ACHN (cell line): ENCODE measurements around the gene LILRA1.
"Not testable (repeated sequence)": the region's sequence is repeated elsewhere in the genome, so short reads cannot be mapped to it uniquely, and the experiment has no call there.

Experiments used
- DNase-seq: peaks from one replicate; pipeline ENCODE4 v3.0.0-alpha.2; 2015
- in situ Hi-C: cut with HindIII; loops from 2 replicates; pipeline ENCODE4 v1.10.0; 2017; ENCODE audit warnings: low sequenced_read_pairs, low pct_ligation_motif_present, low pct_unique_long_range_greater_than_20kb

The LILRA1 gene

DNA sequence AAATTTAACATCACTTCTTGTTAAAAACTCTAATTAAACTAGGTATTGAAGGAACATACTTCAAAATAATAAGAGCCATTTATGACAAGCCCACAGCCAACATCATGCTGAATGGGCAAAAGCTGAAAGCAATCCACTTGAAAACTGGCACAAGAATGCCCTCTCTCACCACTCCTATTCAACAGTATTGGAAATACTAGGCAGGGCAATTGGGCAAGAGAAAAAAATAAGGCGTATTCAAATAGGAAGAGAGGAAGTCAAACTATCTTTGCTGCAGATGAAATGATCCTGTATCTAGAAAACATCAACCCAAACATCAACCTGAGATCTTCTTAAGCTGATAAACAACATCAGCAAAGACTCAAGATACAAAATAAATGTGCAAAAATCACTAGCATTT, 21.3 kb downstream of the LILRA1 start:
- in situ Hi-C loops, result no loop called here
- DNase-seq, result no peak

DNA sequence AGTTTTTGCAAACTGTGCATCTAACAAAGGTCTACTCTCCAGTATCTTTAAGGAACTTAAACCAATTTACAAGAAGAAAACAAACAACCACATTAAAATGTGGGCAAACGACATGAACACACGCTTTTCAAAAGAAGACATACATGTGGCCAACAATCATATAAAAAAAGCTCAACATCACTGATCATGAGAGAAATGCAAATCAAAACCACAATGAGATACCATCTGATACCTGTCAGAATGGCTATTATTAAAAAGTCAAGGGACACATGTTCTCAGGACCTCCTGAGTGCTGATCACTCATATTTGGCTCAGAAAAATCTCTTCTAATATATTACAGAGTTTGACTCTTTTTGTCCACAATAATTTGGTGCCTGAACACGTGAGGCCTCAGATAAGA, 22.6 kb downstream of the LILRA1 start:
- no peak for DNase-seq
- in situ Hi-C loops, result no loop called here

DNA sequence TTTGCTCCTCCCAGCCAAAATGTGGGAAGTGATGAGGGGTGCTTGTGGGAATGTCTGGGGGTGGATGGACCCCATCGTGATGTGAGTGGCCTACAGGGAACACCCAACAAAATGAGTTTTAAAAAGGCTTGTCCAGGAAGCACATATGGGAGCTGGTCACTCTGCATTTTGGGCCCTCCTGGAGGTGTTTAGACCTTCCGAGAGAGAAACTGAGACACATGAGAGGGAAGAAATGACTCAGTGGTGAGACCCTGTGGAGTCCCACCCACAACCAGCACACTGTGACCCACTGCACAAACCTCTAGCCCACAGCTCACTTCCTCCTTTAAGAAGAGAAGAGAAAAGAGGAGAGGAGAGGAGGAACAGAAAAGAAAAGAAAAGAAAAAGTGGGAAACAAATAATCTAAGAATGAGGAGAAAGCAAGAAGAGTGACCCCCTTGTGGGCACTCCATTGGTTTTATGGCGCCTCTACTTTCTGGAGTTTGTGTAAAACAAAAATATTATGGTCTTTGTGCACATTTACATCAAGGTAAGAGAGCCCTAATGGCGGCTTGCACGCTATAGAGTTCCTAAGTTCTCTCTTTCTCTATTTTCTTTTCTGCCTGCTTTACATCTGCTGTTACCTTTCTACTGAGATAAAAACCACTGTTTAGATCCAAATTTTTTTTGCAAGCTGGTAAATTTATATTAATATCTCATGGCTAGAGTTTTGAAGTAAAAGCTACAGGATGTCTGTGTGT, 23.6 kb downstream of the LILRA1 start:
- no peak for DNase-seq
- in situ Hi-C loops, result no loop called here

DNA sequence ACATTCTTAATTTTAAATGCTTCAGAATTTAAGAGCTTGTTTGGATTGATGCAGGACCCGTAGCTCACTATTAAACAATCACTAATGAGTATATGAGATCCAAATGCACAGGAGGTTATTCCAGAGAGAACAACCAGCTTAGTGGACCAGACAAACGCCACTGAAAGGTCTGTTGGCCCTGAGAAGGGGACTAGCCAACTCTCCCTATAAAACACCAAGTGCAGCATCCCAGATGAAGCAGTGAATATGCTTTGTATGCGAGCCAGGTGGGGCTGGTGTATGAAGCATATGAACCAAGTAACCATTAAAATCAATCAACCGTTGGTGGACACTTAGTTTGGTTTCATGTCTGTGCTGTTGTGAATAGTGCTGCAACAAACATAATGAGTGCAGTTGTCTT, 27.0 kb downstream of the LILRA1 start:
- in situ Hi-C loops, result no loop called here
- DNase-seq, result no peak

DNA sequence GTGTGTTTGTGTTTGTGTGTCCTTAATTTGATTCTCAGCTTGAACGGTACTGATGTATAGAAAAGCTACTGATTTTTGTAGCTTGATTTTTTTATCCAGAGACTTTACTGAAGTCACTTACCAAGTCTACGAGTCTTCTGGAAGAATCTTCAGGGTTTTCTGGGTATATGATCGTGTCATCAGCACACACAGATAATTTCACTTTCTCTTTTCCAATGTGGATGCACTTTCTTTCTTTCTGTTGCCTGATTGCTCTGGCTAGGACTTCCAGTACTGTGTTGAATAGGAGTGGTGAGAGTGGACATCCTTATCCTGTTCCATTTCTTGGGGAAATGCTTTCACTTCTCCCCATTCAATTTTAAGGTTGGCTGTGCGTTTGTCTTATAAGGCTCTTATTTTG, 29.0 kb downstream of the LILRA1 start:
- in situ Hi-C loops, result no loop called here
- DNase-seq, result no peak

DNA sequence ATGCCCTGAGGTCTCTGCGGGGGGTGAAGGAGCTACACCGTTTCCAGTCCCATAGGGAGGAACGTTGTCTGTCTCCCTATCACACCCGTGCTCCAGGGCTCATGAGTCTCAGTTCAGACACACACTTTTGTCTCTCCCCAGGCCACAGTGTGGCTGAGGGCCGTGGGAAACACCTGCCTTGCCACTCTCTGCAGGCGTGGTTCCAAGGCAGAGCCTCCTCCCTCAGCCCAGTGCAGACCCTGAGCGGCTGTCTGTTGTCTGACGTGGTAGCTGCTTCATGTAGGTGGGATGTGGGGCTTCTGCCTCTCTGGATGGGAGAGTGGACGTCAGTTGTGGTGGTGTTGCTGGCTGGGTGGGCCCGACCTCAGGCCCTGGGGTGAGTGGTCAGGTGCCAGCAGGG, 30.8 kb downstream of the LILRA1 start:
- DNase-seq, in situ Hi-C loops: not testable (repeated sequence)

DNA sequence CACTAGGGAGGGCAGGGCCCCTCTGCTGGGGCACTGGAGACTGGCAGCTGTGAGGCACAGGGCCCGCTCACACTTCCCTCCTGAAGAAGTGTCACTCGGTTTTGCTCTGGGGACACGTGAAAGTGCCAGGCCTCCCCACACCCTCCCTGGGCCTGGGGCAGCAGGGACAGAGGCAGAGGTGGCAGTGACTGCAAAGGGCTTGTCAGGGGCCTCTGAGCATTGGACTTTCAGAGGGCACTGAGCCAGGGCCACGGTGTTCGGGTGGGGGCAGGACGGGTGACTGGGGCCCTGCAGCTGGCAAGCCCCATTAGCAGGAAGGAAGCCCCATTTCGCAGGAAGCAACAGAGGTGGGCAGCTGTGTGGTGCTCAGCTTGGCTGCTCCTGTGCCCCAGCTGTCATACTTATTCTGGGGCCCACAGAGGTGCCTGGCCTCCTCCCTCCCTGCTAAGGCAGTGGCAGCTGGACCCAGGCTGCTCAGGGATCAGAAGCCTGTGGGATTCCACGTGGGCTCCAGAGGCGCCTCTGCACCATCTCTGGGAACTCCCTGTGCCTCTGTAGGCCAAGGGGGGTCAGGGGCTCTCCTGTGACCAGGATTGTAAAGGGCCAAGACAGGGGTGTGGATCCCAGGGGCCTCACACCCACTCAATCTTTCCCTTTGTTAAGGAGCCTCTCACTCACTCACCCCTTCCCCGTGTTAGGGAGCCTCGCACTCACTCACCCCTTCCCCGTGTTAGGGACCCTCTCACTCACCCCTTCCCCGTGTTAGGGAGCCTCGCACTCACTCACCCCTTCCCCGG, 31.7 kb downstream of the LILRA1 start:
- in situ Hi-C loops, DNase-seq: not testable (repeated sequence)

DNA sequence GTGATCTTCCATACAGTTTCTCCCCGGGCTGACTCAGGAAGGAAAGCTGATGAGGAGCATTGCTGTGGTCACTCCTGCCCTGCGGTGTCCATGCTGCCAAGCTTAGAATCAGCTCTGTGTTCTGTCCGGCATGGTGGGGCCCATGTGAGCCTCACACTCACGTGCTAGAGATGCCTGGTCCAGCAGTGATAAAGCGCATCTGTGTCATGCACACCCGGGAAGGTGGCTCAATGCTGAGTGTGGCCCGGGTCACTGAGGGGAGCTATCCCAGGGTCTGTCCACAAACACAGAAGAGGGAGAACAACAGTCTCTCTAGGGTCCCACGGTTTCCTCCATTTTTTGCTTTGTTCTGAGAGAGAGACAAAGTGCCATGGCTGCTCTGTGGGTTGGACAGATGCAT, 33.3 kb downstream of the LILRA1 start:
- in situ Hi-C loops, result no loop called here
- DNase-seq, result no peak

DNA sequence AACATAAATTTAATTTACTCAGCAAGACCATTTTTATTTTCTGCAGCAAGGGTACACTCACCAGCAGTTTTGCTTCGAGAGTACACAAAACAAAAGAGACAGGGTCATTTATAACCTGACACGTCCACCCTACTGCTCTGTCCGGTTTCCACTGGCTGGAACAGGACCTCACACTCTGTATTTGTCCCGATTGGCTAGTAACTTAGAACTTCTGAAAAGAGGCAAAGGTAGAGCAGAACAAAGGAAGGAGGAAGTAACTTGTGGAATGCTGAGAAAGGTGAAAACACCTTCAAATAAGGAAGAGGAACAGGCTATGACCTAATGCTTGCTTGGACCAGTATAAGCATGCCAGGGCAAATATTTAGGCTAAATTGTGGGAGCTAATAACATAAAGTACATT, 34.5 kb downstream of the LILRA1 start:
- in situ Hi-C loops, result not testable (repeated sequence)

DNA sequence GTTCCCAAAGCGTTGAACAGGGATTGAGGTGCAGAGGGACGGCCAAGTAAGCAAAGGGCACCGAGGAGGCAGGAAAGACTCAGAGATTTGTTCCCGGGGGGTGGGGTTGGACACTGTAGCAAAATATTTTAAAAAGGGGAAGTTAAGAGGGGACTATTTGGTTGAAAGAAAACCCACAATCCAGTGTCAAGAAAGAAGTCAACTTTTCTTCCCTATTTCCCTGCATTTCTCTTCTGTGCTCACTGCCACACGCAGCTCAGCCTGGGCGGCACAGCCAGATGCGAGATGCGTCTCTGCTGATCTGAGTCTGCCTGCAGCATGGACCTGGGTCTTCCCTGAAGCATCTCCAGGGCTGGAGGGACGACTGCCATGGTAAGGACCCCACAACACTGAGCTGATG, 36.8 kb downstream of the LILRA1 start, which contains the start of gene LILRB1:
Gene LILRB1 (plus strand): TSS at position 223 of the 400 bp plus-strand sequence. CDS start 590 bp downstream, outside the sequence.
- DNase-seq, in situ Hi-C loops: not testable (repeated sequence)

More for the DNA sequence above, 34.5 kb downstream of the LILRA1 start:
- not testable (repeated sequence) for DNase-seq

DNA sequence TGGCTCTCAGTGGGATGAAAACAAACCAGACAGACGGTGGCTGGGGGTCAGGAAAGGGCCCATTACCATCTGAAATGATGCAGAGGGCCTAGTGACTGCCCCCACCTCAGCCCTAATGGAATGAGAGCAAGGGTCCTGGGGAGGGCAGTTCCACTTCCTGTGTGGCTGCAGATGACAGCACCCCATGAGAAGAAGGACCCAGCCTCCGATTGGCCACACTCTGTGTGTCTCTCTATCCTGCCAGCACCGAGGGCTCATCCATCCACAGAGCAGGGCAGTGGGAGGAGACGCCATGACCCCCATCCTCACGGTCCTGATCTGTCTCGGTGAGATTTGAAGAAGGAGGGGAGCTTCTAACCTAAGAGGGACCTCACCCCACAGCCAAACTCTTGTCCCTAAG, 37.4 kb downstream of the LILRA1 start:
- DNase-seq, result no peak
- in situ Hi-C loops, result no loop called here

DNA sequence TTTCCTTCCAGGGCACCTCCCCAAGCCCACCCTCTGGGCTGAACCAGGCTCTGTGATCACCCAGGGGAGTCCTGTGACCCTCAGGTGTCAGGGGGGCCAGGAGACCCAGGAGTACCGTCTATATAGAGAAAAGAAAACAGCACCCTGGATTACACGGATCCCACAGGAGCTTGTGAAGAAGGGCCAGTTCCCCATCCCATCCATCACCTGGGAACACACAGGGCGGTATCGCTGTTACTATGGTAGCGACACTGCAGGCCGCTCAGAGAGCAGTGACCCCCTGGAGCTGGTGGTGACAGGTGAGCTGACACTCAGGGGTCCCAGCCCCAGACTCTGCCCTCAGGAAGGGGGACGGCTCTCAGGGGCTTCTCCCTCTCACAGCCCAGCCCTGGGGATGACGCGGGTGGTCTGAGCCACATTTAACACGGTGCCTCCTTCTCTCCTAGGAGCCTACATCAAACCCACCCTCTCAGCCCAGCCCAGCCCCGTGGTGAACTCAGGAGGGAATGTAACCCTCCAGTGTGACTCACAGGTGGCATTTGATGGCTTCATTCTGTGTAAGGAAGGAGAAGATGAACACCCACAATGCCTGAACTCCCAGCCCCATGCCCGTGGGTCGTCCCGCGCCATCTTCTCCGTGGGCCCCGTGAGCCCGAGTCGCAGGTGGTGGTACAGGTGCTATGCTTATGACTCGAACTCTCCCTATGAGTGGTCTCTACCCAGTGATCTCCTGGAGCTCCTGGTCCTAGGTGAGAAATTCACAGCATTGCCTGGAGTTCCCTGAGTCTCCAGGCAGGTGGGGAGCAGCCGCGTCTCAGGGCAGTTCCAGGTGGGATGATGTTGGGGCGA, 38.3 kb downstream of the LILRA1 start:
- in situ Hi-C loops, DNase-seq: not testable (repeated sequence)

DNA sequence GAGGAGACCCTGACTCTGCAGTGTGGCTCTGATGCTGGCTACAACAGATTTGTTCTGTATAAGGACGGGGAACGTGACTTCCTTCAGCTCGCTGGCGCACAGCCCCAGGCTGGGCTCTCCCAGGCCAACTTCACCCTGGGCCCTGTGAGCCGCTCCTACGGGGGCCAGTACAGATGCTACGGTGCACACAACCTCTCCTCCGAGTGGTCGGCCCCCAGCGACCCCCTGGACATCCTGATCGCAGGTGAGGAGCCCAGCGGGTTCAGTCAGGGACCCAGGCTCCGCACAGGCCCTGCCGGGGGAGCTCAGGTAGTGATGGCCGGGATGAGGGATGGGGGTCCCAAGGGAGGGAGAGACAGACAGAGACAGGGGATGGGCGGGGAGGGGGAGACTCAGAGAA, 39.1 kb downstream of the LILRA1 start:
- in situ Hi-C loops, DNase-seq: not testable (repeated sequence)

DNA sequence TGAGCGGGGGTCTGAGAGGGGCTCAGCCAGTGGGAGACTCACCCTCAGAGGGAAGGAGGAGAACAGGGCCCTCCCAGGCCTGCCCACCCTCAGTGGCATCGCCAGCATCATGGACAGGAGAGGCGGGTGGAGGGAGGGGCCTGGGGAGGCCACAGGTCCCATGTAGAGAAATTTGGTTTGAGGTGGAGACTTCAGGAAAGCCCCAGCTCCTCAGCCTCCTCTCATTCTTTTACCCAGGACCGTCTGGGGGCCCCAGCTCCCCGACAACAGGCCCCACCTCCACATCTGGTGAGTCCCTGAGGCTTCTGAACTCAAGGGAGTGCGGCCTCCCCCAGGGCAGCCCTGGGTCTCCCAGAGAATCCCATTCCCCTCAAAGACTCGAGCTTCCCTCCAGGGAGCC, 40.0 kb downstream of the LILRA1 start:
- no peak for DNase-seq
- in situ Hi-C loops, result no loop called here

DNA sequence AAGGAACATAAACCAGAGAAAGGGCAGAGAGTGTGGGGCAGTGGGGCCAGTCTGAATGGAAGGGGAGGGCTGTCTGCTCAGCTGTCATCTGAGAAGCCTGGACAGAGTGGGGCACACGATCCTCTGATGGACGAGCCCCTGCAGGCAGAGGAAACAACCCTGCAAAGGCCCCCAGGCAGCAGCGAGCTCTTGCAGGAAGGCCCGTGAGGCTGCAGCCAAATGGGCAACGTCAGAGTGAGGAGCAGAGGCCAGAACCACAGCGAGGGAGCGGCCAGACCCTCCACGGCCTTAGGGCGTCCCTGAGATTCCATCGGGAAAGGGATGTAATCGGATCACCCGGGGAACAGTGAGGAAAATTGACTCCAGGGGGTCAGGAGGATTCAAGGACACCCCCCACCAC, 42.6 kb downstream of the LILRA1 start:
- in situ Hi-C loops, DNase-seq: not testable (repeated sequence)

DNA sequence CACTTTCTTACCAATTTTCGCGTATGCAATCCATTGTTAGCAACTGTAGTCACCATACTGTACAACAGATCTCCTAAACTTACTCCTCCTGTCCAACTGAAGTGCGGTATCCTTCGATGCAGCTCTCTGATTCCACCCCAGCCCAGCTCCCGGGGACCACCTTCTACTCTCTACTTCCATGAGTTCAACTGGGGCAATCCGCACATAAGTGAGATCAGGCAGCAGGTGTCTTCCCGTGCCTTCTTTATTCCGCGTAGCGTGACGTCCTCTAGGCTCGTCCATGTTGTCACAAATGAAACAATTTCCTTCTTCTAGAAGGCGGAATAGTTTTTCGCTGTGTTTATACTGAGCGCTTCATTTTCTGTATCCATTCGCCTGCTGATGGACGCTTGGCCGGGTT, 45.3 kb downstream of the LILRA1 start:
- in situ Hi-C loops, result no loop called here
- DNase-seq, result no peak

DNA sequence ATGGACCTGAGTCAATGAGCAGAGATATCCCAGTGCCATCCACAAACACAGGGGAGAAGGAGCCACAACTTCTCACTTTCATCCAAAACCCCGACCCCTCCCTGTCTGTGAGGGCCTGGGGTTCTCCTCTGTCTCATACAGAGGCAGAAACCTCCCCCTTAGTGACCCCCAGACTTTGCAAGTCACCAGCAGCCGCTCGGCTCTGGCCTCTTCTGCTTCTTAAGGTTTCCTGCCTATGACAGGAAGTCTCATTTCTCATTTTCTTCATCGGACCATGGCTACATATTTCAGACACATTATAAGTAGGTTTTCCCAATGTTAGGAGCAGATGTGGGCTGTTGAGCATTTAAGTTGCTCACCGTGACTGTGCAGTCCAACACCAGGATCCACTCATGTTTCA, 49.5 kb downstream of the LILRA1 start:
- DNase-seq, in situ Hi-C loops: not testable (repeated sequence)

DNA sequence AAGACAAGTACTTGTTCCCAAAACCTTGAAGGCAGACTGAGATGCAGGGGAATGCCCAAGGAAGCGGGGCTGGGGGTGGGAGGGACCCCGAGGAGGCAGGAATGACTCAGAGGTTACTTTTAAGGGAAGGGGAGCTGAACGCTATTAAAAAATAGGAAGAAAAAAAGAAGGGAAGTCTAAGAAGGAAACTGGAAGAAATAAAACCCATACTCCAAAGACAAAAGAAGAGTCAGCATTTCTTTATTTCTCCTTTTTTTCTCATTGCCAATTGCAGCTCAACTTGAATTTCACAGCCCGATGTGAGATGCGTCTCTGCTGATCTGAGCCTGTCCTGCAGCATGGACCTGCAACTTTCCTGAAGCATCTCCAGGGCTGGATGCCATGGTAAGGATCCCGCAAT, 50.2 kb downstream of the LILRA1 start:
- DNase-seq, in situ Hi-C loops: not testable (repeated sequence)

DNA sequence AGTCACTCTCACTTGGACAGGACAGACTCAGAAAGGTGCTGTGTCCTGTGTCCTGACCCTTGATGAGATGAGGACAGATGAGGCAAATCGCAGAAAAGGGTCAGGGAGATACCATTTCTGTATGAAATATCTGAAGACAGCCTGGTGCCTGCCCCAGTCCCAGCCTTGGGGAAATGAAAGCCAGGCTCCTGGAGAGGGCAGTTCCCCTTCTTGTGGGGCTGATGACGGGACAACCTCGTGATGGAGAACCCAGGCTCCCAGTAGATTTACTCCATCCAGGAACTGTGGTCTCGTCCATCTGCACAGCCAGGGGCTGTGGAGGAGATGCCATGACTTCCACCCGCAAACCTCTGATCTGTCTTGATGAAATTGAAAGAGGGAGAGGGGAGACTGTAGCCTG, 50.6 kb downstream of the LILRA1 start:
- in situ Hi-C loops, result no loop called here
- no peak for DNase-seq
